Measurements from ENCODE around the gene MAD1L1. TPM values are rescaled to one million over a fixed set of nuclear protein-coding genes. Genes with fewer than 3 reads are reported as not detected.

Gene MAD1L1
- total and polyA plus RNA-seq, 11 donors: 11.1 to 29.7 (median 20.9) TPM

GRCh38 chr7:2251841-2252771, 19.4 kb upstream of the MAD1L1 start:
- Histone ChIP-seq H3K27ac (no peak overlapping the region), H3K9me3 (no peaks in the 10 kb centered on the region), H3K4me3 (no peak overlapping the region), H3K27me3 (no peaks in the 10 kb centered on the region), H3K36me3 (peaks cover 0 to 43% (median 15%) of the 10 kb centered on the region in 9 donors), H3K4me1 (peaks cover 0 to 21% (median 3%) of the 10 kb centered on the region in 12 donors)
- no peak for DNase-seq
- WGBS, 4 donors: 85 to 92% (median 86%) methylated on average over 9 to 24 of the region's 24 CpGs
- intact Hi-C loops (cut with DNase I): loop anchor here in 1 of 10 donors (5.0 kb wide), 1 partner anchor 95 kb away; no protein-coding TSS in a partner anchor
- no peak for ATAC-seq
- TF ChIP-seq POLR2A (IDR thresholded peaks at IDR 0.05) (no peak), CTCF (IDR thresholded peaks at IDR 0.05) (no peak)

GRCh38 chr7:2251381-2251780, 18.6 kb upstream of the MAD1L1 start:
- H3K27me3 ChIP-seq: no peaks in the 10 kb centered on the region
- H3K9me3 ChIP-seq: no peaks in the 10 kb centered on the region
- DNase-seq (no peak), ATAC-seq (no peak)
- intact Hi-C loops (cut with DNase I): loop anchor here in 1 of 10 donors (5.0 kb wide), 1 partner anchor 96 kb away; no protein-coding TSS in a partner anchor
- no peak overlapping the region for H3K27ac ChIP-seq
- H3K36me3 ChIP-seq: peaks cover 0 to 36% (median 8%) of the 10 kb centered on the region in 9 donors
- WGBS, 4 donors: 79 to 86% (median 83%) methylated on average over 10 of the region's 10 CpGs
- H3K4me3 ChIP-seq: no peak overlapping the region
- peaks cover 0 to 29% (median 3%) of the 10 kb centered on the region in 12 donors for H3K4me1 ChIP-seq
- TF ChIP-seq POLR2A (IDR thresholded peaks at IDR 0.05): no peak
- no peak for TF ChIP-seq CTCF (IDR thresholded peaks at IDR 0.05)

- no peak overlapping the region for H3K4me3 ChIP-seq
- no peak for DNase-seq
- TF ChIP-seq POLR2A (IDR thresholded peaks at IDR 0.05): no peak
- no peak for TF ChIP-seq CTCF (IDR thresholded peaks at IDR 0.05)
- no peaks in the 10 kb centered on the region for H3K27me3 ChIP-seq
- WGBS, 4 donors: 77 to 89% (median 85%) methylated on average over 27 of the region's 27 CpGs
- H3K27ac ChIP-seq: peak overlapping the region in 5 of 12 donors; percentile 55 to 85 (median 64)
- ATAC-seq: no peak
- peaks cover 0 to 22% (median 2%) of the 10 kb centered on the region in 9 donors for H3K36me3 ChIP-seq
- no peaks in the 10 kb centered on the region for H3K9me3 ChIP-seq
- H3K4me1 ChIP-seq: peaks cover 0 to 37% (median 3%) of the 10 kb centered on the region in 12 donors
- intact Hi-C loops (cut with DNase I): loop anchor here (2.0 to 10.0 kb wide), 6 partner anchors 62 to 105 kb away; partner anchors contain the start of genes EIF3B (in 4 of the 10) and SNX8 (in 3 of the 10)
These were observed 17.1 kb upstream of the MAD1L1 start for GRCh38 chr7:2249744-2250323.
